Nephron (organoid): ENCODE measurements around the gene TADA3.
A peak's percentile ranks its signal among the peaks of the same experiment; 100 is the strongest.

Experiments used
- H3K27ac Mint-ChIP-seq, 3 experiments: 2 replicates each; pipeline ENCODE4 v1.8.0; 2020; ENCODE audit warnings: mixed read lengths in 3 of 3, mild to moderate bottlenecking in 2 of 3, moderate library complexity in 1 of 3
- H3K27me3 Mint-ChIP-seq: 2 replicates; pipeline ENCODE4 v1.8.0; 2021; ENCODE audit warnings: low read depth, mild to moderate bottlenecking, moderate library complexity, mixed read lengths
- H3K36me3 Mint-ChIP-seq: 2 replicates; pipeline ENCODE4 v1.8.0; 2020; ENCODE audit warnings: low read depth, mixed read lengths
- H3K4me1 Mint-ChIP-seq: 2 replicates; pipeline ENCODE4 v1.8.0; 2020; ENCODE audit warnings: mixed read lengths
- H3K4me3 Mint-ChIP-seq, 3 experiments: 2 replicates each; pipeline ENCODE4 v1.8.0; 2020; ENCODE audit warnings: mild to moderate bottlenecking in 3 of 3, mixed read lengths in 3 of 3, moderate library complexity in 2 of 3
- H3K9me3 Mint-ChIP-seq: 2 replicates; pipeline ENCODE4 v1.8.0; 2020; ENCODE audit warnings: mixed read lengths
- CTCF ChIP-seq, 3 experiments: fragments of 200-600 bp; sonication (generic); IDR thresholded peaks; one replicate each; pipeline ENCODE4 v1.5.0; 2021; ENCODE audit warnings: antibody characterized with exemption in 3 of 3; ENCODE audit not compliant: unreplicated experiment in 3 of 3

The TADA3 gene

GRCh38 chr3:9743548-9743947 lies 48.7 kb downstream of the TADA3 start:
- H3K4me1 Mint-ChIP-seq = no peaks in the 10 kb centered on the region
- H3K27me3 Mint-ChIP-seq = no peaks in the 10 kb centered on the region
- no peaks in the 10 kb centered on the region for H3K9me3 Mint-ChIP-seq
- no peak for TF ChIP-seq CTCF (IDR thresholded peaks at IDR 0.05; ENCODE audit: unreplicated experiment in 3 of 3)
- no peak overlapping the region for H3K4me3 Mint-ChIP-seq
- peaks cover 71% of the 10 kb centered on the region for H3K36me3 Mint-ChIP-seq
- H3K27ac Mint-ChIP-seq = no peak overlapping the region

GRCh38 chr3:9742560-9742959 lies 49.7 kb downstream of the TADA3 start:
- Mint-ChIP-seq H3K9me3 (no peaks in the 10 kb centered on the region), H3K36me3 (peaks cover 72% of the 10 kb centered on the region), H3K27ac (no peak overlapping the region), H3K4me1 (no peaks in the 10 kb centered on the region), H3K4me3 (no peak overlapping the region), H3K27me3 (no peaks in the 10 kb centered on the region)
- no peak for TF ChIP-seq CTCF (IDR thresholded peaks at IDR 0.05; ENCODE audit: unreplicated experiment in 3 of 3)

- Mint-ChIP-seq H3K27ac (no peak overlapping the region), H3K4me1 (no peaks in the 10 kb centered on the region), H3K36me3 (peaks cover 64% of the 10 kb centered on the region), H3K9me3 (no peaks in the 10 kb centered on the region), H3K4me3 (no peak overlapping the region), H3K27me3 (no peaks in the 10 kb centered on the region)
- TF ChIP-seq CTCF (IDR thresholded peaks at IDR 0.05; ENCODE audit: unreplicated experiment in 3 of 3) = no peak
These were observed 53.1 kb downstream of the TADA3 start for GRCh38 chr3:9739181-9739580.

GRCh38 chr3:9736831-9737230 lies 55.4 kb downstream of the TADA3 start:
- peaks cover 17% of the 10 kb centered on the region for H3K4me1 Mint-ChIP-seq
- peaks cover 65% of the 10 kb centered on the region for H3K36me3 Mint-ChIP-seq
- TF ChIP-seq CTCF (IDR thresholded peaks at IDR 0.05; ENCODE audit: unreplicated experiment in 3 of 3) = no peak
- H3K27me3 Mint-ChIP-seq = no peaks in the 10 kb centered on the region
- H3K27ac Mint-ChIP-seq = no peak overlapping the region
- no peak overlapping the region for H3K4me3 Mint-ChIP-seq
- H3K9me3 Mint-ChIP-seq = no peaks in the 10 kb centered on the region

GRCh38 chr3:9732740-9733115 lies 59.5 kb downstream of the TADA3 start:
- Mint-ChIP-seq H3K4me3 (peak overlapping the region; percentile 91 to 94 (median 94)), H3K36me3 (peaks cover 31% of the 10 kb centered on the region), H3K27me3 (no peaks in the 10 kb centered on the region), H3K9me3 (no peaks in the 10 kb centered on the region), H3K27ac (peak overlapping the region; percentile 85 to 89 (median 88)), H3K4me1 (peaks cover 24% of the 10 kb centered on the region)
- TF ChIP-seq CTCF (IDR thresholded peaks at IDR 0.05; ENCODE audit: unreplicated experiment in 3 of 3) = no peak

GRCh38 chr3:9732080-9732739 lies 60.1 kb downstream of the TADA3 start:
- H3K4me3 Mint-ChIP-seq = peak overlapping the region; percentile 91 to 94 (median 94)
- H3K27ac Mint-ChIP-seq = peak overlapping the region; percentile 85 to 89 (median 88)
- TF ChIP-seq CTCF (IDR thresholded peaks at IDR 0.05; ENCODE audit: unreplicated experiment in 3 of 3) = no peak
- H3K36me3 Mint-ChIP-seq = peaks cover 31% of the 10 kb centered on the region
- H3K4me1 Mint-ChIP-seq = peaks cover 24% of the 10 kb centered on the region
- H3K27me3 Mint-ChIP-seq = no peaks in the 10 kb centered on the region
- no peaks in the 10 kb centered on the region for H3K9me3 Mint-ChIP-seq
